HEK293T (cell line): ENCODE measurements around the gene NAA10.
A peak's percentile ranks its signal among the peaks of the same experiment; 100 is the strongest.

Experiments used
- CTCF ChIA-PET: fragments of 350-600 bp; formaldehyde crosslinking; extraction: SDS; loops from one replicate; lab custom pipeline; 2021; ENCODE audit warnings: antibody characterized with exemption, inconsistent platforms; lab: Yijun Ruan, JAX
- POLR2A ChIA-PET: fragments of 350-600 bp; formaldehyde crosslinking; extraction: SDS; loops from one replicate; lab custom pipeline; 2020; ENCODE audit warnings: antibody characterized with exemption, inconsistent platforms; lab: Yijun Ruan, JAX
- DNase-seq: peaks from one replicate; pipeline ENCODE4 v3.0.0; 2012; ENCODE audit warnings: mixed read lengths; ENCODE audit errors: extremely low spot score
- ARNT ChIP-seq: fragments of 450-650 bp; IDR thresholded peaks from 2 replicates; pipeline ENCODE4 v1.6.1; 2017; ENCODE audit warnings: mild to moderate bottlenecking
- BHLHE40 ChIP-seq: fragments of 450-650 bp; IDR thresholded peaks from 2 replicates; pipeline ENCODE4 v1.6.1; 2016; ENCODE audit warnings: mild to moderate bottlenecking, moderate library complexity, borderline replicate concordance
- CTBP1 ChIP-seq: fragments of 450-650 bp; IDR thresholded peaks from 2 replicates; pipeline ENCODE4 v1.6.1; 2016; ENCODE audit warnings: borderline replicate concordance
- ELF4 ChIP-seq: fragments of 450-650 bp; IDR thresholded peaks from 2 replicates; pipeline ENCODE4 v1.6.1; 2017; ENCODE audit warnings: antibody characterized with exemption
- FOXA1 ChIP-seq: fragments of 450-650 bp; IDR thresholded peaks from 2 replicates; pipeline ENCODE4 v1.6.1; 2016; ENCODE audit warnings: mild to moderate bottlenecking
- FOXK2 ChIP-seq: fragments of 450-650 bp; IDR thresholded peaks from 2 replicates; pipeline ENCODE4 v1.6.1; 2016; ENCODE audit warnings: mild to moderate bottlenecking
- FOXM1 ChIP-seq: fragments of 450-650 bp; IDR thresholded peaks from 2 replicates; pipeline ENCODE4 v1.6.1; 2017; ENCODE audit warnings: mild to moderate bottlenecking, borderline replicate concordance
- HDGF ChIP-seq: fragments of 450-650 bp; IDR thresholded peaks from 2 replicates; pipeline ENCODE4 v1.6.1; 2017; ENCODE audit warnings: antibody characterized with exemption, borderline replicate concordance
- L3MBTL2 ChIP-seq: fragments of 450-650 bp; conservative IDR thresholded peaks from 2 replicates; pipeline ENCODE4 v1.6.1; 2016; ENCODE audit warnings: mild to moderate bottlenecking
- LEF1 ChIP-seq: fragments of 450-650 bp; IDR thresholded peaks from 2 replicates; pipeline ENCODE4 v1.6.1; 2017; ENCODE audit warnings: mild to moderate bottlenecking, borderline replicate concordance
- NFRKB ChIP-seq: fragments of 450-650 bp; IDR thresholded peaks from 2 replicates; pipeline ENCODE4 v1.6.1; 2016; ENCODE audit warnings: mild to moderate bottlenecking, moderate library complexity
- SP1 ChIP-seq: fragments of 450-650 bp; IDR thresholded peaks from 2 replicates; pipeline ENCODE4 v1.6.1; 2017
- SUZ12 ChIP-seq: fragments of 450-650 bp; IDR thresholded peaks from 2 replicates; pipeline ENCODE4 v1.6.1; 2016; ENCODE audit warnings: mild to moderate bottlenecking
- TARDBP ChIP-seq: fragments of 450-650 bp; IDR thresholded peaks from 2 replicates; pipeline ENCODE4 v1.6.1; 2016
- ZNF384 ChIP-seq: fragments of 450-650 bp; IDR thresholded peaks from 2 replicates; pipeline ENCODE4 v1.6.1; 2016
- TF ChIP-seq, protein P1 (sequence below): fragments of 450-650 bp; IDR thresholded peaks from 2 replicates; pipeline ENCODE4 v1.6.1; 2016

The NAA10 gene

DNA sequence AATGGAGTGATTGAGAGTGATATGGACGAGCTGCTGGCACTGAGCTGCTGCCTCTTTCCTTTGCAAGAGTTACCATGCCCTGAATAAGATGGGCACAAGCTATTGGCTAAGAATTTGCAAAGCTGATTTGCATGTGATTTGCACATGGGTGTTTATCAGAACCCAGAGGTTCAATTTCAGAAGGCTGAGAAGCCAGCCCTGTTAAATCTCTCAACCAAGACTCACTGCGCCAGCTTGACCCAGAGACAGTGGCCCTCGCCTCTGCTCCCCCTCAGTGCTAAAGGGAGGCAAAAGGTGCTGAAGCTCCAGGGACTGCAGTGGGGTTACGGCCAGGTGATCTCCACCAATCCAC is 9.5 kb downstream of the NAA10 start:
- ChIA-PET POLR2A (interaction anchor here (1.0 to 7.1 kb wide), 5 partner anchors 10 to 49 kb away, joined by 3 to 65 read pairs (median 4); partner anchors contain the start of genes NAA10, RENBP and TMEM187), CTCF (interaction anchor here (0.7 to 9.2 kb wide), 4 partner anchors 9 to 21 kb away, joined by 3 to 100 read pairs (median 4); partner anchors contain the start of gene RENBP)
- TF ChIP-seq BHLHE40 (no peak), SP1 (no peak), HDGF (no peak), CTBP1 (no peak), LEF1 (no peak), FOXM1 (no peak), FOXA1 (no peak), ARNT (no peak), SUZ12 (no peak)
- TF ChIP-seq, protein P1, sequence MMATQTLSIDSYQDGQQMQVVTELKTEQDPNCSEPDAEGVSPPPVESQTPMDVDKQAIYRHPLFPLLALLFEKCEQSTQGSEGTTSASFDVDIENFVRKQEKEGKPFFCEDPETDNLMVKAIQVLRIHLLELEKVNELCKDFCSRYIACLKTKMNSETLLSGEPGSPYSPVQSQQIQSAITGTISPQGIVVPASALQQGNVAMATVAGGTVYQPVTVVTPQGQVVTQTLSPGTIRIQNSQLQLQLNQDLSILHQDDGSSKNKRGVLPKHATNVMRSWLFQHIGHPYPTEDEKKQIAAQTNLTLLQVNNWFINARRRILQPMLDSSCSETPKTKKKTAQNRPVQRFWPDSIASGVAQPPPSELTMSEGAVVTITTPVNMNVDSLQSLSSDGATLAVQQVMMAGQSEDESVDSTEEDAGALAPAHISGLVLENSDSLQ = no peak
- DNase-seq = no peak

DNA sequence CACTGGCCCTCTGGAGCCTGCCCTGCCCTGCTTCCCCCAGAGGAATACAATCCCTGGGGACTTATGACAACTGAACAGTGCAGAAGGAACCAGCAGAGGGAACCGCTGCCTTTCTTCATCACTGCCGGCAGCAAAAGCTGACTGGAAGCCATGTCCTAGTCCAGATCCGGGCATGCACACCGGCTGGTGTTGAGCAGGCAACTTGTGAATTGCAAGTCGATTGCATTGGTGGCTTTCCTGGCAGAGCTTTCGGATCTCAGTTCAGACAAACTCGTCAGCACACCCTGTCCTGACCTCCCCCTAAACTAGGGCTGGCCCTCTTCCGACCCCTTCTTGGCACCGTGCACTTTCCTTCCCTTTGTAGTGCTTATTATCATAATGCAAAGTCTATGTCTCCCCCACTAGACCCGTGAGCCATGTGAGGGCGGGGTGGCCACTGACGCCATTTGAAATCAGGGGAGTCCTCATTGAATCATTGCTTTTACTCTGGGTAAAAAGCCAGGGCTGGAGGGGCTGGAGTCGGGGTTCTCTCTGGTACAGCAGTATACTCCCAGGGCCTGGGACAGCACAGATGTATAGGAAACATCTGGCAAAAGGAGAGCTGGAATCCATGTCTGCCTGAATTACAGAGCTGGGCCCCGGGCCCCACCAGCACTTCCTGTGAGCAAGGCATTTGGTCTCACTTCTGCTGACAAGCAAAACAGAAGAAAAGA is 10.5 kb downstream of the NAA10 start:
- DNase-seq = peak; percentile 60
- POLR2A ChIA-PET = interaction anchor here (0.7 to 7.1 kb wide), 5 partner anchors 12 to 48 kb away, joined by 3 to 65 read pairs (median 4); partner anchors contain the start of genes RENBP and TMEM187
- CTCF ChIA-PET = interaction anchor here (0.8 to 9.2 kb wide), 5 partner anchors 11 to 26 kb away, joined by 3 to 100 read pairs (median 14); partner anchors contain the start of gene RENBP
- TF ChIP-seq FOXK2 (no peak), ZNF384 (no peak), L3MBTL2 (no peak), TARDBP (no peak), SUZ12 (no peak), FOXA1 (no peak), ARNT (no peak), ELF4 (no peak), FOXM1 (no peak), NFRKB (no peak), HDGF (no peak), CTBP1 (no peak), SP1 (no peak), BHLHE40 (no peak)
- TF ChIP-seq, protein P1 = no peak

DNA sequence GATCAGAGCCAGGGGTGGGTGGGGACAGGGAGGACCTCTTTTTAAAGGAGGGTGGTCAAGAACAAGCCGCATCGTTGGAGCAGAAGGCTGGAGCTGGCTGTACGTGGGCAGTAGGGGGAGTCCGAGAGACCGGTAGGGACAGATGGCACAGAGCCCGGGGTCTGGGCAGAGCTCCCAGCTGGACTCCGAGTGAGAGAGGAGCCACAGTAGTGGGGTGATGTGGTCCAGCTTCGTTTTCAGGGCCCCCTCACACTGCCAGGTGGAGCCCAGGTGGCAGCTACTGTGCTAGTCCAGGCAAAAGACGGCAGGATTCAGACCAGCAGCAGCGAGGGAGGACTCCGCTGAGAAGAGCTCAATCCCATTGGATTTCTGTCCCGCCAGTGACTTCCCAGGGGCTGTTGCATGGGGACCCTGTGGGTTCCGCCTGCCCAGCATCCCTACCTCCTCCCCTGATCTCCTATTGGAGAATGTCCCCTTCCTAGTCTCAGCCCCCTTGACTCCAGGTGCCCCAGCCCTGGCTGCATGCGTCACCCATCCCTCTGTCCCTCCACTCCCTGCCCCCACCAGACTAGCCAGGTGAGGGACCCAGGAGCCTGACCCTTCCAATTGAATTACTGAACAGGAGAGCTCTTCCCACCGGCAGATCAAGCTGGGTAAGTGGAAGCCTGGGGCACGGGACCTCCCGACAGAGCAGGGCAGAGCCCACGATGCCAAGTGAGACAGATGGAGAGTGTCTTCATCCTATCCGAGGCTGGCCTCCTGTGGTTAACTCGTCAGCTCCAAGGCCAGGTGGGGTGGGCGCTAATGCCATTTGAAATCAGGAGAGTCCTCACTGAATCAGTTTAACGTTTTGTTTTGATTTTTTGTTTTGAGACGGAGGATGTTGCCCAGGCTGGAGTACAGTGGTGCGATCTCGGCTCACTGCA is 11.6 kb downstream of the NAA10 start:
- TF ChIP-seq CTBP1 (no peak), FOXK2 (no peak), SUZ12 (no peak), LEF1 (no peak)
- peak; percentile 72 for DNase-seq
- POLR2A ChIA-PET = interaction anchor here (1.0 to 1.8 kb wide), 7 partner anchors 12 to 49 kb away, joined by 3 to 6 read pairs (median 4); partner anchors contain the start of genes HCFC1, NAA10 and TMEM187
- CTCF ChIA-PET = interaction anchor here (0.7 to 9.2 kb wide), 17 partner anchors 11 to 160 kb away, joined by 3 to 100 read pairs (median 3); partner anchors contain the start of gene RENBP

DNA sequence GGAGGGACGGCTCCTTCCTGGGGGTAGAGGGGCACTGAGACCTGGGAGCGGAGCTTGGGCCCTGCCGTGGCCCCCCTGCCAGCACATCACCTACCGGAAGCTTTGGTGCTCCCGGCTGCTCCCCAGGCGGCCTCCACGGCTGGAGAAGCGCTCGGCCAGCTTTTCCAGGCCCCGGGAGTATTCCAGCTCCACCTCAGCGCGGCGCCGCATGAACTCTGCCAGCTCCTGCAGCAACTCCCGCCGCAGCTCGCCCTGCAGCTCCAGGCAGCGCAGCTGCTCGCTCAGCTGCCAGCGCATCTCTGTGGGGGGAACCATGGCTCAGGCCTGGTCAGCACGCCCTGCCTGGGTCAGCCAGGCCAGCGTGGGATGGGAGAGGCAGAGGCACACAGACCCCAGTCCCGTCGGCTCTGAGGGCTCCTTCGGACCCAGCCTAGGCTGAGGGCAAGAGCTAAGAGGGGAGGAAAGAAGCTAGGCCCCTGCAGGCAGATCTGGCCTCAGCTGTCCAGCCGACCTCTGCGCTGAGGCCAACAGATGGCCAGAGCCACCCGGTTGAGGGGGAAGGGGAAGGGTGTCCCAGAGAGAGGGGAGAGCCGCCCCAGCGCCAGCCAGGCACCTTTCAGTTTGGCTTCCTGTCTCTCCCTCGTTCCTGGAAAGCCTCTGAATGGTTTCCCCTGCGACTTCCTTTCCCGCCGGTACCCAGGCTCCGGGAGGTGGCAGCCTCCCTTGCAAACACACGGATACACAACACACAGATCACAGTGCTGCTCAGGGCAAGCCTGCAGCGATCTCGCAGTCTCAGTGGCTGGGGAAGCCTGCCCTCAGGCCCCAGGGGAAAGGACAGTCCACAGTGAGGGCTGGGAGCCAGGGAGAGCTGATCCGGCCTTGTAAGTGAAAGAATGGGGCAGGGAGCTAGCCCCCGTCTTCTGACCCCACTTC is 13.1 kb downstream of the NAA10 start:
- ChIA-PET POLR2A (interaction anchor here (1.4 to 1.8 kb wide), 2 partner anchors 25 to 51 kb away, joined by 4 read pairs; partner anchors contain the start of gene TMEM187), CTCF (interaction anchor here (0.6 to 9.2 kb wide), 6 partner anchors 11 to 387 kb away, joined by 3 to 100 read pairs (median 10); partner anchors contain the start of gene RENBP)
- DNase-seq = no peak
- TF ChIP-seq SUZ12 (no peak), L3MBTL2 (no peak)

DNA sequence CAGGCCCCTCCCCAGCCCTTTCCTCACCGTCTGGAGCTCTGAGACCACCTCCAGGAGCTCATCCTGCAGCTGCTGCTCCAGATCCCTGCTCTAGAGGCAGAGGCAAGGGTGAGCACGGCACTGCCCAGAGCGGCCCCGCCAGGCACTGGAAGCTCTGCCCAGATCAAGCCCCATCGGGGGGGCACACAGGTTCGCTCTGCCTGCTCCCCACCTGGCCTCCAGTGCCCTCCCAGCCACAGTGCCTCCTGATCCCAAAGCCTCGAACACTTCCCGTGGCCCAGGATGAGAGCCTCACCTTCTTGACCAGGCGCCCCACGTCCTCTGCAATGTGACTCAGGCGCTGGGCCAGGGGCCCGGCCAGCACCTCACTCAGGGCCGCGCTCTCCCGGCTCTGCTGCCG is 13.8 kb downstream of the NAA10 start:
- TF ChIP-seq FOXA1 (no peak), SUZ12 (no peak), ELF4 (no peak), ZNF384 (no peak), HDGF (no peak), NFRKB (no peak), FOXK2 (no peak), SP1 (no peak), FOXM1 (no peak), TARDBP (no peak), CTBP1 (no peak), LEF1 (no peak), BHLHE40 (no peak), ARNT (no peak), L3MBTL2 (no peak)
- TF ChIP-seq, protein P1 = no peak
- CTCF ChIA-PET = interaction anchor here (0.6 to 9.2 kb wide), 3 partner anchors 10 to 387 kb away, joined by 3 to 100 read pairs (median 42); partner anchors contain the start of gene RENBP
- POLR2A ChIA-PET = no interaction called here
- no peak for DNase-seq
